ENCODE data around the gene BMPR1A.

BMPR1A gene

GRCh38 chr10:86759073-86759672 lies 2.8 kb downstream of the BMPR1A start:
- DNase-seq: no peak

- DNase-seq: no peak
These were observed 7.0 kb downstream of the BMPR1A start for GRCh38 chr10:86763404-86763803.

- DNase-seq: no peak
These were observed 9.1 kb downstream of the BMPR1A start for GRCh38 chr10:86765548-86765947.

- no peak for DNase-seq
These were observed 12.1 kb downstream of the BMPR1A start for GRCh38 chr10:86768412-86769062.

- no peak for DNase-seq
These were observed 13.6 kb downstream of the BMPR1A start for GRCh38 chr10:86769991-86770390.

- no peak for DNase-seq
These were observed 14.1 kb downstream of the BMPR1A start for GRCh38 chr10:86770412-86770960.

GRCh38 chr10:86773498-86773897 lies 17.1 kb downstream of the BMPR1A start:
- no peak for DNase-seq

GRCh38 chr10:86775056-86775869 lies 18.8 kb downstream of the BMPR1A start:
- DNase-seq: no peak

- DNase-seq: no peak
These were observed 19.4 kb downstream of the BMPR1A start for GRCh38 chr10:86775870-86776180.

- DNase-seq: no peak
These were observed 23.0 kb downstream of the BMPR1A start for GRCh38 chr10:86779220-86780017.

- DNase-seq: no peak
These were observed 26.4 kb downstream of the BMPR1A start for GRCh38 chr10:86782701-86783418.

- no peak for DNase-seq
These were observed 28.6 kb downstream of the BMPR1A start for GRCh38 chr10:86785037-86785436.

GRCh38 chr10:86785968-86786367 lies 29.5 kb downstream of the BMPR1A start:
- DNase-seq: no peak

GRCh38 chr10:86786368-86786767 lies 29.9 kb downstream of the BMPR1A start:
- no peak for DNase-seq

- DNase-seq: no peak
These were observed 34.0 kb downstream of the BMPR1A start for GRCh38 chr10:86790394-86790793.

- no peak for DNase-seq
These were observed 36.2 kb downstream of the BMPR1A start for GRCh38 chr10:86792461-86793167.

GRCh38 chr10:86793696-86794095 lies 37.3 kb downstream of the BMPR1A start:
- no peak for DNase-seq

- DNase-seq: no peak
These were observed 38.9 kb downstream of the BMPR1A start for GRCh38 chr10:86795353-86795752.

- no peak for DNase-seq
These were observed 41.6 kb downstream of the BMPR1A start for GRCh38 chr10:86798025-86798424.

GRCh38 chr10:86798611-86799010 lies 42.2 kb downstream of the BMPR1A start:
- no peak for DNase-seq
